ENCODE results near the gene NFIB. TPM values are rescaled to one million over a fixed set of nuclear protein-coding genes. Genes with fewer than 3 reads are reported as not detected.

The NFIB gene
- total RNA-seq, 5 donors from 2014 or later (not counting 1 experiment from before 2014, with no cell fraction given): 0.15 to 0.89 (median 0.39) TPM; not detected in 1

- no peak for DNase-seq
- CTCF ChIA-PET: no interaction called here
- no peaks in the 10 kb centered on the region for H3K36me3 Mint-ChIP-seq
These were observed 42.8 kb downstream of the NFIB start for GRCh38 chr9:14271093-14271673.

GRCh38 chr9:14270358-14271092 lies 43.4 kb downstream of the NFIB start:
- Histone ChIP-seq H3K9me3 (no peaks in the 10 kb centered on the region), H3K4me3 (ENCODE audit: control insufficient read depth in 1 of 2, extremely low read depth in 1 of 2, low read length in 1 of 2) (no peak overlapping the region), H3K27me3 (replicated peaks in 1 of 2; ENCODE audit: control insufficient read depth in 2 of 2, extremely low read depth in 1 of 2, insufficient read depth in 2 of 2, low read length in 1 of 2) (peaks cover 0 to 7% of the 10 kb centered on the region in 2 experiments), H3K27ac (ENCODE audit: low read length) (no peak overlapping the region), H3K4me1 (ENCODE audit: control insufficient read depth in 1 of 2, extremely low read depth in 1 of 2, insufficient read depth in 2 of 2, low read length in 2 of 2) (peaks cover 0 to 3% of the 10 kb centered on the region in 2 experiments), H3K36me3 (ENCODE audit: control insufficient read depth in 2 of 2, extremely low read depth in 1 of 2, insufficient read depth in 1 of 2, low read length in 1 of 2) (no peaks in the 10 kb centered on the region)
- Mint-ChIP-seq H3K4me3 (no peak overlapping the region), H3K27ac (no peak overlapping the region), H3K36me3 (no peaks in the 10 kb centered on the region), H3K27me3 (peaks cover 13 to 22% of the 10 kb centered on the region in 2 donors), H3K4me1 (peaks cover 2 to 6% (median 4%) of the 10 kb centered on the region in 3 donors), H3K9me3 (no peaks in the 10 kb centered on the region)
- ATAC-seq (replicated peaks in 1 of 4): no peak
- DNase-seq: no peak
- ChIA-PET POLR2A (no interaction called here), CTCF (no interaction called here)
- WGBS (ENCODE audit: insufficient coverage): 63% methylated on average over 1 of the region's 4 CpGs

More at GRCh38 chr9:14271093-14271673, 42.8 kb downstream of the NFIB start:
- no peaks in the 10 kb centered on the region for H3K9me3 ChIP-seq
- H3K4me1 Mint-ChIP-seq: peaks cover 2 to 6% (median 4%) of the 10 kb centered on the region in 3 donors
- H3K27ac ChIP-seq (ENCODE audit: low read length): no peak overlapping the region
- H3K27ac Mint-ChIP-seq: no peak overlapping the region
- no peak overlapping the region for H3K4me3 ChIP-seq (ENCODE audit: control insufficient read depth in 1 of 2, extremely low read depth in 1 of 2, low read length in 1 of 2)
- peaks cover 16 to 20% of the 10 kb centered on the region in 2 donors for H3K27me3 Mint-ChIP-seq
- WGBS (ENCODE audit: insufficient coverage): 68% methylated on average over 4 of the region's 7 CpGs
- no peaks in the 10 kb centered on the region for H3K9me3 Mint-ChIP-seq
- H3K4me3 Mint-ChIP-seq: no peak overlapping the region
- ATAC-seq (replicated peaks in 1 of 4): no peak
- H3K27me3 ChIP-seq (replicated peaks in 1 of 2; ENCODE audit: control insufficient read depth in 2 of 2, extremely low read depth in 1 of 2, insufficient read depth in 2 of 2, low read length in 1 of 2): peaks cover 0 to 6% of the 10 kb centered on the region in 2 experiments
- H3K4me1 ChIP-seq (ENCODE audit: control insufficient read depth in 1 of 2, extremely low read depth in 1 of 2, insufficient read depth in 2 of 2, low read length in 2 of 2): peaks cover 0 to 3% of the 10 kb centered on the region in 2 experiments
- H3K36me3 ChIP-seq (ENCODE audit: control insufficient read depth in 2 of 2, extremely low read depth in 1 of 2, insufficient read depth in 1 of 2, low read length in 1 of 2): no peaks in the 10 kb centered on the region
- POLR2A ChIA-PET: no interaction called here

GRCh38 chr9:14269916-14270315 lies 44.0 kb downstream of the NFIB start:
- CTCF ChIA-PET: no interaction called here
- Histone ChIP-seq H3K4me3 (ENCODE audit: control insufficient read depth in 1 of 2, extremely low read depth in 1 of 2, low read length in 1 of 2) (no peak overlapping the region), H3K4me1 (ENCODE audit: control insufficient read depth in 1 of 2, extremely low read depth in 1 of 2, insufficient read depth in 2 of 2, low read length in 2 of 2) (peaks cover 0 to 3% of the 10 kb centered on the region in 2 experiments), H3K36me3 (ENCODE audit: control insufficient read depth in 2 of 2, extremely low read depth in 1 of 2, insufficient read depth in 1 of 2, low read length in 1 of 2) (no peaks in the 10 kb centered on the region), H3K27me3 (replicated peaks in 1 of 2; ENCODE audit: control insufficient read depth in 2 of 2, extremely low read depth in 1 of 2, insufficient read depth in 2 of 2, low read length in 1 of 2) (peaks cover 0 to 7% of the 10 kb centered on the region in 2 experiments), H3K27ac (ENCODE audit: low read length) (no peak overlapping the region), H3K9me3 (no peaks in the 10 kb centered on the region)
- no peak for ATAC-seq (replicated peaks in 1 of 4)
- H3K4me1 Mint-ChIP-seq: peaks cover 2 to 6% (median 4%) of the 10 kb centered on the region in 3 donors
- no peaks in the 10 kb centered on the region for H3K36me3 Mint-ChIP-seq
- H3K27me3 Mint-ChIP-seq: peaks cover 13 to 20% of the 10 kb centered on the region in 2 donors
- no peak overlapping the region for H3K27ac Mint-ChIP-seq
- DNase-seq: no peak
- no peaks in the 10 kb centered on the region for H3K9me3 Mint-ChIP-seq
- no peak overlapping the region for H3K4me3 Mint-ChIP-seq
- POLR2A ChIA-PET: no interaction called here

- no peak for ATAC-seq (replicated peaks in 1 of 4)
- ChIA-PET CTCF (no interaction called here), POLR2A (no interaction called here)
- H3K27ac Mint-ChIP-seq: no peak overlapping the region
- H3K36me3 Mint-ChIP-seq: no peaks in the 10 kb centered on the region
- no peaks in the 10 kb centered on the region for H3K4me1 Mint-ChIP-seq
- H3K4me3 Mint-ChIP-seq: no peak overlapping the region
- 57% methylated on average over 1 of the region's 7 CpGs for WGBS (ENCODE audit: insufficient coverage)
- Histone ChIP-seq H3K36me3 (ENCODE audit: control insufficient read depth in 2 of 2, extremely low read depth in 1 of 2, insufficient read depth in 1 of 2, low read length in 1 of 2) (no peaks in the 10 kb centered on the region), H3K4me3 (ENCODE audit: control insufficient read depth in 1 of 2, extremely low read depth in 1 of 2, low read length in 1 of 2) (no peak overlapping the region), H3K27ac (ENCODE audit: low read length) (no peak overlapping the region), H3K9me3 (no peaks in the 10 kb centered on the region), H3K4me1 (ENCODE audit: control insufficient read depth in 1 of 2, extremely low read depth in 1 of 2, insufficient read depth in 2 of 2, low read length in 2 of 2) (no peaks in the 10 kb centered on the region), H3K27me3 (replicated peaks in 1 of 2; ENCODE audit: control insufficient read depth in 2 of 2, extremely low read depth in 1 of 2, insufficient read depth in 2 of 2, low read length in 1 of 2) (peaks cover 0 to 7% of the 10 kb centered on the region in 2 experiments)
- no peak for DNase-seq
- H3K27me3 Mint-ChIP-seq: peaks cover 0 to 4% of the 10 kb centered on the region in 2 donors
- H3K9me3 Mint-ChIP-seq: no peaks in the 10 kb centered on the region
These were observed 50.0 kb downstream of the NFIB start for GRCh38 chr9:14263707-14264483.

GRCh38 chr9:14262827-14263226 lies 51.1 kb downstream of the NFIB start:
- Histone ChIP-seq H3K27me3 (replicated peaks in 1 of 2; ENCODE audit: control insufficient read depth in 2 of 2, extremely low read depth in 1 of 2, insufficient read depth in 2 of 2, low read length in 1 of 2) (peaks cover 0 to 7% of the 10 kb centered on the region in 2 experiments), H3K27ac (ENCODE audit: low read length) (no peak overlapping the region), H3K4me3 (ENCODE audit: control insufficient read depth in 1 of 2, extremely low read depth in 1 of 2, low read length in 1 of 2) (no peak overlapping the region), H3K36me3 (ENCODE audit: control insufficient read depth in 2 of 2, extremely low read depth in 1 of 2, insufficient read depth in 1 of 2, low read length in 1 of 2) (no peaks in the 10 kb centered on the region), H3K9me3 (no peaks in the 10 kb centered on the region), H3K4me1 (ENCODE audit: control insufficient read depth in 1 of 2, extremely low read depth in 1 of 2, insufficient read depth in 2 of 2, low read length in 2 of 2) (no peaks in the 10 kb centered on the region)
- ATAC-seq (replicated peaks in 1 of 4) (no peak), DNase-seq (no peak)
- peaks cover 0 to 6% of the 10 kb centered on the region in 2 donors for H3K27me3 Mint-ChIP-seq
- ChIA-PET POLR2A (no interaction called here), CTCF (no interaction called here)
- H3K36me3 Mint-ChIP-seq: no peaks in the 10 kb centered on the region
- no CpG with 5 or more reads among the region's 2 CpGs for WGBS (ENCODE audit: insufficient coverage)
- H3K27ac Mint-ChIP-seq: no peak overlapping the region
- no peak overlapping the region for H3K4me3 Mint-ChIP-seq
- no peaks in the 10 kb centered on the region for H3K9me3 Mint-ChIP-seq
- no peaks in the 10 kb centered on the region for H3K4me1 Mint-ChIP-seq

GRCh38 chr9:14261616-14262015 lies 52.3 kb downstream of the NFIB start:
- no peaks in the 10 kb centered on the region for H3K36me3 ChIP-seq (ENCODE audit: control insufficient read depth in 2 of 2, extremely low read depth in 1 of 2, insufficient read depth in 1 of 2, low read length in 1 of 2)
- no peaks in the 10 kb centered on the region for H3K4me1 ChIP-seq (ENCODE audit: control insufficient read depth in 1 of 2, extremely low read depth in 1 of 2, insufficient read depth in 2 of 2, low read length in 2 of 2)
- peaks cover 0 to 7% of the 10 kb centered on the region in 2 experiments for H3K27me3 ChIP-seq (replicated peaks in 1 of 2; ENCODE audit: control insufficient read depth in 2 of 2, extremely low read depth in 1 of 2, insufficient read depth in 2 of 2, low read length in 1 of 2)
- POLR2A ChIA-PET: no interaction called here
- H3K27ac ChIP-seq (ENCODE audit: low read length): no peak overlapping the region
- no peak overlapping the region for H3K27ac Mint-ChIP-seq
- CTCF ChIA-PET: no interaction called here
- H3K4me3 Mint-ChIP-seq: no peak overlapping the region
- H3K9me3 ChIP-seq: no peaks in the 10 kb centered on the region
- H3K9me3 Mint-ChIP-seq: no peaks in the 10 kb centered on the region
- WGBS (ENCODE audit: insufficient coverage): 51% methylated on average over 2 of the region's 2 CpGs
- DNase-seq (no peak), ATAC-seq (replicated peaks in 1 of 4) (no peak)
- no peak overlapping the region for H3K4me3 ChIP-seq (ENCODE audit: control insufficient read depth in 1 of 2, extremely low read depth in 1 of 2, low read length in 1 of 2)
- no peaks in the 10 kb centered on the region for H3K4me1 Mint-ChIP-seq
- H3K36me3 Mint-ChIP-seq: no peaks in the 10 kb centered on the region
- peaks cover 0 to 6% of the 10 kb centered on the region in 2 donors for H3K27me3 Mint-ChIP-seq

Measured in T-cell (primary cell).